ENCODE measurements around the gene GLIPR2.
"Not testable (repeated sequence)": the region's sequence is repeated elsewhere in the genome, so short reads cannot be mapped to it uniquely, and the experiment has no call there.

- TF ChIP-seq POLR2A, CTCF, EP300, POLR2AphosphoS5 (IDR thresholded peaks at IDR 0.05): not testable (repeated sequence)
Measured at GRCh38 chr9:36087054-36087453, 49.5 kb upstream of the GLIPR2 start.
